SK-N-SH treated with all-trans-retinoic acid at 6 μM for 48 hours (cell line): ENCODE measurements around the gene RPL35.
A peak's percentile ranks its signal among the peaks of the same experiment; 100 is the strongest.

Experiments
- ARNTL ChIP-seq: fragments of 450-650 bp; formaldehyde crosslinking; IDR thresholded peaks from 2 replicates; pipeline ENCODE4 v1.5.0; 2020; ENCODE audit warnings: low read depth, mild to moderate bottlenecking, moderate library complexity, borderline replicate concordance
- ESRRG ChIP-seq: fragments of 250-450 bp; sonication (Bioruptor Pico); IDR thresholded peaks from 2 replicates; pipeline ENCODE4 v1.6.1; 2021; ENCODE audit warnings: mild to moderate bottlenecking
- OSR1 ChIP-seq: fragments of 250-450 bp; sonication (Bioruptor Pico); IDR thresholded peaks from 2 replicates; pipeline ENCODE4 v1.8.0; 2022; ENCODE audit warnings: moderate library complexity, mild to moderate bottlenecking, inconsistent platforms
- PATZ1 ChIP-seq: fragments of 250-450 bp; sonication (Bioruptor Pico); IDR thresholded peaks from 2 replicates; pipeline ENCODE4 v1.8.0; 2020; ENCODE audit warnings: mild to moderate bottlenecking, moderate library complexity, borderline replicate concordance
- PPARA ChIP-seq: fragments of 250-450 bp; sonication (Bioruptor Pico); IDR thresholded peaks from 2 replicates; pipeline ENCODE4 v1.5.0; 2020; ENCODE audit warnings: mild to moderate bottlenecking, borderline replicate concordance
- TOX ChIP-seq: fragments of 250-450 bp; sonication (Bioruptor Pico); IDR thresholded peaks from 2 replicates; pipeline ENCODE4 v1.8.0; 2021; ENCODE audit warnings: mild to moderate bottlenecking, moderate library complexity, borderline replicate concordance
- ZFP3 ChIP-seq: fragments of 250-450 bp; sonication (Bioruptor Pico); IDR thresholded peaks from 2 replicates; pipeline ENCODE4 v1.5.0; 2020; ENCODE audit warnings: mild to moderate bottlenecking, moderate library complexity
- ZNF565 ChIP-seq: fragments of 450-650 bp; formaldehyde crosslinking; conservative IDR thresholded peaks from 2 replicates; pipeline ENCODE4 v1.5.0; 2020; ENCODE audit warnings: low read depth, mild to moderate bottlenecking, moderate library complexity
- ZNF70 ChIP-seq: fragments of 450-650 bp; formaldehyde crosslinking; IDR thresholded peaks from 2 replicates; pipeline ENCODE4 v1.5.0; 2020; ENCODE audit warnings: mild to moderate bottlenecking, moderate library complexity
- ZNF8 ChIP-seq: fragments of 450-650 bp; formaldehyde crosslinking; IDR thresholded peaks from 2 replicates; pipeline ENCODE4 v1.5.0; 2020; ENCODE audit warnings: mild to moderate bottlenecking, moderate library complexity
- TF ChIP-seq, protein P1 (sequence below): fragments of 250-450 bp; sonication (Bioruptor Pico); IDR thresholded peaks from 2 replicates; pipeline ENCODE4 v1.5.1; 2020; ENCODE audit warnings: low read depth, mild to moderate bottlenecking, moderate library complexity
- TF ChIP-seq, protein P2 (sequence below): fragments of 250-450 bp; sonication (Bioruptor Pico); IDR thresholded peaks from 2 replicates; pipeline ENCODE4 v1.5.0; 2020; ENCODE audit warnings: mild to moderate bottlenecking, moderate library complexity

GRCh38 chr9:124818431-124819281, 43.1 kb downstream of the RPL35 start:
- TF ChIP-seq OSR1 (no peak), ARNTL (CRISPR knock-in tag) (no peak), PPARA (no peak), ZNF70 (CRISPR knock-in tag) (no peak), ZNF565 (no peak), TOX (CRISPR knock-in tag) (no peak), ZFP3 (no peak), PATZ1 (no peak), ZNF8 (CRISPR knock-in tag) (no peak), ESRRG (no peak)
- TF ChIP-seq, protein P1, sequence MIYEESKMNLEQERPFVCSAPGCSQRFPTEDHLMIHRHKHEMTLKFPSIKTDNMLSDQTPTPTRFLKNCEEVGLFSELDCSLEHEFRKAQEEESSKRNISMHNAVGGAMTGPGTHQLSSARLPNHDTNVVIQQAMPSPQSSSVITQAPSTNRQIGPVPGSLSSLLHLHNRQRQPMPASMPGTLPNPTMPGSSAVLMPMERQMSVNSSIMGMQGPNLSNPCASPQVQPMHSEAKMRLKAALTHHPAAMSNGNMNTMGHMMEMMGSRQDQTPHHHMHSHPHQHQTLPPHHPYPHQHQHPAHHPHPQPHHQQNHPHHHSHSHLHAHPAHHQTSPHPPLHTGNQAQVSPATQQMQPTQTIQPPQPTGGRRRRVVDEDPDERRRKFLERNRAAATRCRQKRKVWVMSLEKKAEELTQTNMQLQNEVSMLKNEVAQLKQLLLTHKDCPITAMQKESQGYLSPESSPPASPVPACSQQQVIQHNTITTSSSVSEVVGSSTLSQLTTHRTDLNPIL (CRISPR knock-in tag): no peak
- TF ChIP-seq, protein P2, sequence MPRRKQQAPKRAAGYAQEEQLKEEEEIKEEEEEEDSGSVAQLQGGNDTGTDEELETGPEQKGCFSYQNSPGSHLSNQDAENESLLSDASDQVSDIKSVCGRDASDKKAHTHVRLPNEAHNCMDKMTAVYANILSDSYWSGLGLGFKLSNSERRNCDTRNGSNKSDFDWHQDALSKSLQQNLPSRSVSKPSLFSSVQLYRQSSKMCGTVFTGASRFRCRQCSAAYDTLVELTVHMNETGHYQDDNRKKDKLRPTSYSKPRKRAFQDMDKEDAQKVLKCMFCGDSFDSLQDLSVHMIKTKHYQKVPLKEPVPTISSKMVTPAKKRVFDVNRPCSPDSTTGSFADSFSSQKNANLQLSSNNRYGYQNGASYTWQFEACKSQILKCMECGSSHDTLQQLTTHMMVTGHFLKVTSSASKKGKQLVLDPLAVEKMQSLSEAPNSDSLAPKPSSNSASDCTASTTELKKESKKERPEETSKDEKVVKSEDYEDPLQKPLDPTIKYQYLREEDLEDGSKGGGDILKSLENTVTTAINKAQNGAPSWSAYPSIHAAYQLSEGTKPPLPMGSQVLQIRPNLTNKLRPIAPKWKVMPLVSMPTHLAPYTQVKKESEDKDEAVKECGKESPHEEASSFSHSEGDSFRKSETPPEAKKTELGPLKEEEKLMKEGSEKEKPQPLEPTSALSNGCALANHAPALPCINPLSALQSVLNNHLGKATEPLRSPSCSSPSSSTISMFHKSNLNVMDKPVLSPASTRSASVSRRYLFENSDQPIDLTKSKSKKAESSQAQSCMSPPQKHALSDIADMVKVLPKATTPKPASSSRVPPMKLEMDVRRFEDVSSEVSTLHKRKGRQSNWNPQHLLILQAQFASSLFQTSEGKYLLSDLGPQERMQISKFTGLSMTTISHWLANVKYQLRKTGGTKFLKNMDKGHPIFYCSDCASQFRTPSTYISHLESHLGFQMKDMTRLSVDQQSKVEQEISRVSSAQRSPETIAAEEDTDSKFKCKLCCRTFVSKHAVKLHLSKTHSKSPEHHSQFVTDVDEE (CRISPR knock-in tag): peak; percentile 54; the same call in 1 of the 2 replicates
